ENCODE results near the gene RGCC.

RGCC gene

GRCh38 chr13:41454170-41454569 lies 3.2 kb upstream of the RGCC start:
- DNase-seq (ENCODE audit: low spot score) = no peak

- no peak for DNase-seq (ENCODE audit: low spot score)
Observed at GRCh38 chr13:41455725-41456419, 1.5 kb upstream of the RGCC start.

GRCh38 chr13:41457589-41458186 lies 338 bp downstream of the RGCC start:
- DNase-seq (ENCODE audit: low spot score) = no peak

- no peak for DNase-seq (ENCODE audit: low spot score)
Observed at GRCh38 chr13:41458187-41458760, 924 bp downstream of the RGCC start.

- DNase-seq (ENCODE audit: low spot score) = no peak
Observed at GRCh38 chr13:41458761-41459431, 1.5 kb downstream of the RGCC start.

- DNase-seq (ENCODE audit: low spot score) = no peak
Observed at GRCh38 chr13:41459432-41460073, 2.2 kb downstream of the RGCC start.

- DNase-seq (ENCODE audit: low spot score) = no peak
Observed at GRCh38 chr13:41460074-41460465, 2.7 kb downstream of the RGCC start.

- DNase-seq (ENCODE audit: low spot score) = no peak
Observed at GRCh38 chr13:41460930-41461329, 3.6 kb downstream of the RGCC start.

- DNase-seq (ENCODE audit: low spot score) = no peak
Observed at GRCh38 chr13:41461527-41462139, 4.3 kb downstream of the RGCC start.

- no peak for DNase-seq (ENCODE audit: low spot score)
Observed at GRCh38 chr13:41462427-41462826, 5.1 kb downstream of the RGCC start.

GRCh38 chr13:41463838-41464602 lies 6.7 kb downstream of the RGCC start:
- no peak for DNase-seq (ENCODE audit: low spot score)

GRCh38 chr13:41465241-41465847 lies 8.0 kb downstream of the RGCC start:
- no peak for DNase-seq (ENCODE audit: low spot score)

GRCh38 chr13:41465898-41466320 lies 8.6 kb downstream of the RGCC start:
- no peak for DNase-seq (ENCODE audit: low spot score)

- no peak for DNase-seq (ENCODE audit: low spot score)
Observed at GRCh38 chr13:41467425-41467945, 10.1 kb downstream of the RGCC start.

GRCh38 chr13:41468631-41469030 lies 11.3 kb downstream of the RGCC start:
- DNase-seq (ENCODE audit: low spot score) = no peak

GRCh38 chr13:41470196-41470595 lies 12.8 kb downstream of the RGCC start:
- DNase-seq (ENCODE audit: low spot score) = no peak

GRCh38 chr13:41471785-41472184 lies 14.4 kb downstream of the RGCC start:
- DNase-seq (ENCODE audit: low spot score) = no peak

GRCh38 chr13:41487222-41487621 lies 29.9 kb downstream of the RGCC start:
- DNase-seq (ENCODE audit: low spot score) = no peak

GRCh38 chr13:41488124-41488523 lies 30.8 kb downstream of the RGCC start:
- DNase-seq (ENCODE audit: low spot score) = no peak

GRCh38 chr13:41490371-41491015 lies 33.1 kb downstream of the RGCC start:
- no peak for DNase-seq (ENCODE audit: low spot score)

All from COLO829 (cell line).